22Rv1 (cell line): ENCODE measurements around the gene PLCB1.

Source experiments
- ZFX ChIP-seq: fragments of 450-650 bp; IDR thresholded peaks from 2 replicates; pipeline ENCODE4 v1.6.1; 2017; ENCODE audit warnings: antibody characterized with exemption, borderline replicate concordance
- TF ChIP-seq, protein P1 (sequence below): fragments of 450-650 bp; IDR thresholded peaks from 2 replicates; pipeline ENCODE4 v1.5.1; 2017; ENCODE audit warnings: mild to moderate bottlenecking

DNA sequence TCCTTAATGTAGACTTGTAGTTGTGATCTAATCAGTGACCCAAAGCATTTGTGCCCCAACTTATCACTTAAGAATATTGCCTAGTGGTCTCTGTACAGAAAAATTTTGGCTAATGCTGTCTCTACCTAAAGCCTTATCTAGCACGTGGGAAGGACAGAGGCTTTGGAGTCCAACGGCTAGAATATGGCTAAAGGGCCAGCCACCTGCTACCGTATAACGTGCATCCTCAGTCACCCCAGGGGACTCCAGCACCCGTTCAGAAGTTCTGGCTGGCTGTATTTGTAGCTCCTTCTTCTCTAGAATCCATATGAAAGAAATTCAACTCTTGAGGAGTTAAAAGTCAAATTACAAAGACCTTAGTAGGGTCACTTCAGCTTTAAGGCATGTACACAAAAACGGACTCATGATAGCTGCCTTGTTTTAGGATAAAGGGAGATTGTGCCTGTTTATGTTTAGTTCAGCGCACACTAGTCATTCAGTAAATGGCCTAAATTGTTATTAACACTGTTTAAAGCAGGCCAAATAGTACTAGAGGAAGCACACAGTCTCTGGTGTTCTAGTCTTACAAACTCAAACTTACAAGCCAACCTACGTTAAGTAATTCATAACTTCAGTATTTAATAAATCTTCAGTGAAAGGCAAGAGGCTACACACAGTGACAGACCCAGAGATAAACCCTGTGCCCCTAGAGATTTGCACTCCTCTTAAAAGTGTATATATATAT lies 529.3 kb downstream of the PLCB1 start:
- TF ChIP-seq, protein P1, sequence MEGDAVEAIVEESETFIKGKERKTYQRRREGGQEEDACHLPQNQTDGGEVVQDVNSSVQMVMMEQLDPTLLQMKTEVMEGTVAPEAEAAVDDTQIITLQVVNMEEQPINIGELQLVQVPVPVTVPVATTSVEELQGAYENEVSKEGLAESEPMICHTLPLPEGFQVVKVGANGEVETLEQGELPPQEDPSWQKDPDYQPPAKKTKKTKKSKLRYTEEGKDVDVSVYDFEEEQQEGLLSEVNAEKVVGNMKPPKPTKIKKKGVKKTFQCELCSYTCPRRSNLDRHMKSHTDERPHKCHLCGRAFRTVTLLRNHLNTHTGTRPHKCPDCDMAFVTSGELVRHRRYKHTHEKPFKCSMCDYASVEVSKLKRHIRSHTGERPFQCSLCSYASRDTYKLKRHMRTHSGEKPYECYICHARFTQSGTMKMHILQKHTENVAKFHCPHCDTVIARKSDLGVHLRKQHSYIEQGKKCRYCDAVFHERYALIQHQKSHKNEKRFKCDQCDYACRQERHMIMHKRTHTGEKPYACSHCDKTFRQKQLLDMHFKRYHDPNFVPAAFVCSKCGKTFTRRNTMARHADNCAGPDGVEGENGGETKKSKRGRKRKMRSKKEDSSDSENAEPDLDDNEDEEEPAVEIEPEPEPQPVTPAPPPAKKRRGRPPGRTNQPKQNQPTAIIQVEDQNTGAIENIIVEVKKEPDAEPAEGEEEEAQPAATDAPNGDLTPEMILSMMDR: no peak
- TF ChIP-seq ZFX: no peak
